ES-I3 (cell line): ENCODE results near the gene CPED1.
"Not testable (repeated sequence)": the region's sequence is repeated elsewhere in the genome, so short reads cannot be mapped to it uniquely, and the experiment has no call there.

Experiments used
- H3K36me3 ChIP-seq: 2 replicates; pipeline ENCODE4 v1.6.1; 2013; ENCODE audit warnings: mild to moderate bottlenecking, low read length, control low read depth, moderate library complexity; ENCODE audit not compliant: insufficient read depth
- H3K4me1 ChIP-seq: 2 replicates; pipeline ENCODE4 v1.6.1; 2013; ENCODE audit warnings: mild to moderate bottlenecking, control low read depth, low read length; ENCODE audit not compliant: insufficient read depth
- H3K9ac ChIP-seq: 2 replicates; pipeline ENCODE4 v1.6.1; 2013; ENCODE audit warnings: low read depth, mild to moderate bottlenecking, low read length, moderate library complexity
- H3K9me3 ChIP-seq: 2 replicates; pipeline ENCODE4 v1.6.1; 2013; ENCODE audit warnings: mild to moderate bottlenecking, low read length, moderate library complexity; ENCODE audit not compliant: control insufficient read depth, insufficient read depth

Gene CPED1

DNA sequence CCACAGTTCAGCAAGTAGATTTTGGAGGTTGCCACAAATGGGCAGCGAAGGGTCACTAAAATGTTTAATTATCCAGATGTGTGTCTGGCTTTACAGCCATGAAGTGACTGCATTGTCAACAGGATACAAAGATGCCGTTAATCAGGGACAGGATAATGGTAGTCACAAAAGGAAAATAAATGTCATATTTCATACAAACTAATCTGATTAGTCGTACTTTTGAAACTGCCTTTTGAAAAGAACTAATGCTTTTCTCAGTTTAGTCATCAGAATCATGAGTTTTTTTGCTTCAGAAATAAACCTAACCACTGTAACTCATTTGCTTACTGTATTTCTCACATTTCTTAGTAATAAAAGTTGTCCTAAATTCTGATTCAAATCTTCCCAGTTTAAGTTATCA lies 318.1 kb downstream of the CPED1 start:
- Histone ChIP-seq H3K36me3 (no peaks in the 10 kb centered on the region), H3K4me1 (peaks cover 7% of the 10 kb centered on the region; the same call in 1 of the 2 replicates), H3K9ac (no peak overlapping the region)

DNA sequence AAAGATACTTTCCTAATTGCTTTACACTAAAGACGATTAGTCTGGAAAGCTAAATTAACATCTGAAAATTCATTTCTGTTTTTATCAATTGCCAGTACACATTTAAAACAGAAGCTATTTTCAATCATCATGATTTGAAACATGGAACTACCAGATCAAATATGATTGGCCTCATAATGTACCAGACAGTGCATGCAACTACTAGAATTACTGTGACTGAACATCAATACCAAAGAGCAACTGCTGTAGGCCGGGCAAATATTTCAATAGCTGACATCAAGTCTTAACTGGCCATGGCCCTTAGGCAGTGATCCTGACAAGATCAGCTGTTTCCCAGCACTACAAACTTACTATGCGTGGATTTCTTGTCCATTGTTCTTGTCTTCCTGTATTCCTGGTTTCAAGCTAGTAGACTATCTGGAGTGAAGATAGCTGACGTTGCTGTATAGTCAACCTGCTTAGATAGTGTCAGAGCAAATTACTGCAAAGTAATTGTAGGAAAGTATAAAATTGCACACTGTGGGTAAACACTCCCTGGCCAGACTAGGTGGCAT lies 318.6 kb downstream of the CPED1 start:
- H3K9ac ChIP-seq = no peak overlapping the region
- H3K36me3 ChIP-seq = no peaks in the 10 kb centered on the region
- no peaks in the 10 kb centered on the region for H3K9me3 ChIP-seq
- peaks cover 7% of the 10 kb centered on the region; the same call in 1 of the 2 replicates for H3K4me1 ChIP-seq

More for the DNA sequence above, 318.1 kb downstream of the CPED1 start:
- no peaks in the 10 kb centered on the region for H3K9me3 ChIP-seq

DNA sequence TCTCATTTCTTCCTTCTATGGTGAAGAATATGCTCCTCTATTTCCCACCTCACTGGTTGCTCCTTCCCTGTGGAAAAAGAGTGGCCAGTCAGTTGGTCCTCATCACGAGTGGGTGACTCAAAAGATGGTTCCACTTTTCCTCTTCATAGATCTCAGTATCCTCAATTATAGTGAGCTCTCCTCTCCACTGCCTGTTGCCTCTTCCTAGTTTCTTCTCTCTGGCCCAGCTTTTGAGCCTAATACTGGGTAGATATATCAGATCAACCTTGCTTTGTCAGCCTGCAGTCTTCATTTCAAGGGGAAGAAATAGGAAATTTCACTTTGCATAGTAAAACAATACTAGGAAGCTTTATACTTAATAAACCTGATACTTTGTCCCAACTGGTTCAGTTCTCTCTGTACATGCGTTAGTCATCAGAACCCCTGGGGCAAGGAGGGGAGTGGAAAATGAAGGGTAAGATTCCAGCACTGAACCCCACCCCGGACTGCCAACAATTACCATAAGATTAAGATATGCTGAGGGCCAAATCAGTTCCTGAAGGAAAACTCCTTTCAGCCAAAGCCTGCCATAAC lies 324.8 kb downstream of the CPED1 start:
- Histone ChIP-seq H3K9me3 (no peaks in the 10 kb centered on the region), H3K4me1 (no peaks in the 10 kb centered on the region), H3K9ac (no peak overlapping the region), H3K36me3 (no peaks in the 10 kb centered on the region)

GRCh38 chr7:121313793-121314676 lies 325.5 kb downstream of the CPED1 start:
- Histone ChIP-seq H3K9me3 (no peaks in the 10 kb centered on the region), H3K36me3 (no peaks in the 10 kb centered on the region), H3K9ac (no peak overlapping the region), H3K4me1 (no peaks in the 10 kb centered on the region)

- not testable (repeated sequence) for H3K4me1 ChIP-seq, H3K9ac ChIP-seq, H3K36me3 ChIP-seq, H3K9me3 ChIP-seq
Observed at GRCh38 chr7:121315170-121315569, 326.7 kb downstream of the CPED1 start.

- H3K9ac ChIP-seq = no peak overlapping the region
- H3K36me3 ChIP-seq = no peaks in the 10 kb centered on the region
- no peaks in the 10 kb centered on the region for H3K4me1 ChIP-seq
- no peaks in the 10 kb centered on the region for H3K9me3 ChIP-seq
Observed at GRCh38 chr7:121322460-121322859, 333.9 kb downstream of the CPED1 start.

DNA sequence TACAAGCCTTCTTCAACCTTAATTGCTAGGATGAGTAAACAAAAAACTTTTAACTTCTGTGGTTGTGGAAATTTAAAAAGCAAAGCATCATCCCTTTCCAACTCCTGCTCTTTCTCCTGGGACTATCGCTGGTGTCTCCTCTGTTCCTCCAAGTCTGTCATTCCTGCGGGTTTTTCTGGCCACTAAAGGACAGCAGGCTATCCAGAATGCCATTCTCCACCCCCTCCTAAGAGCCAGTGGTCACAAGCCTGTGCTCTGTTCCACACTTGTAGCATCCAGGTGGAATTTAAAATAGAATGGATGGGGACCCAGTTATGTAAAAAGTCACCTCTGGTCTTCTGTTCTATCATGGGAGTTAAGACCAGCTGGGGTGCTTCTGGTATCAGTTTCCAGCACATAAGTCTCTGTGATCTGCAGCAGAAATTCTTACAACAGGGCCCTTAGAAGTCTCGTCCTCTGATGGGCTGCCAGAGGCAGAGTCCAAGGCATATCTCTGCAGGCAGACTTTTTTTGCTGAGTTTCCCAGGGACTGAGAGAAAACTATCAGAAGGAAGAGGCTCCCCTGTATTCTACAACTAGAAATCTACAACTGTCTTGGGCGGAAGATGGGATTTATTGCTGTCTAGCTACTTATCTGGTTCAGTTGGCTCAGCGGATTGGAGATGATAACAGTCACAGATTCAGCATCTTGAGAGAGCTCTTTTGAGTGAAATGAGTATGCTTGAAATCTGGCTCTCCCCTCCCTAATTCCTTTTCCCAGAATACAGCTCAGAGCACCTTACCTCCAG lies 335.2 kb downstream of the CPED1 start:
- no peaks in the 10 kb centered on the region for H3K36me3 ChIP-seq
- no peak overlapping the region for H3K9ac ChIP-seq
- no peaks in the 10 kb centered on the region for H3K9me3 ChIP-seq
- H3K4me1 ChIP-seq = no peaks in the 10 kb centered on the region

DNA sequence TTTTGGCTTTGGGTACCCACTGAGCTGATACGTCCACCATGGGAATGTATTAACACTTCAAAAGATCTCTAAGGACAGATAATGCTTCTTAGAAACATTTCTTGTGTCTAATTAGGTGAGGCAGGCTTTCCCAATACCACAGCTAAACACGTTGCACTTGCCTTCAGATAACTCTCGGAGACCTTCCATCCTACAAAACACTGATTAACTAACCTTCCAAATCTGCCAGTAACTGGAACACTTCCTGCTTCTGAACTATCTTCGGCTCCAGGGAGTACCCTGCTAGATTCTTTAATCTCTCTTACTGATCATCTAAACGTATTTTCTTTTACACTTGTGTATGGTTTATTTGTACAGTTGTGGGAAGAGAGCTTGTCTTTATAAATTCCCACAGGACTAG lies 339.2 kb downstream of the CPED1 start:
- H3K36me3 ChIP-seq = no peaks in the 10 kb centered on the region
- H3K4me1 ChIP-seq = peaks cover 7% of the 10 kb centered on the region; the same call in 1 of the 2 replicates
- H3K9me3 ChIP-seq = no peaks in the 10 kb centered on the region
- H3K9ac ChIP-seq = no peak overlapping the region

GRCh38 chr7:121328508-121329190 lies 340.1 kb downstream of the CPED1 start, which contains the start of gene WNT16:
WNT16 (plus strand) TSS chr7:121329000; CDS start chr7:121329293, 293 bp downstream.
- no peaks in the 10 kb centered on the region for H3K9me3 ChIP-seq
- H3K4me1 ChIP-seq = peaks cover 7% of the 10 kb centered on the region; the same call in 1 of the 2 replicates
- no peaks in the 10 kb centered on the region for H3K36me3 ChIP-seq
- H3K9ac ChIP-seq = peak within 1 kb of the TSS; percentile 70; the same call in 1 of the 2 replicates

DNA sequence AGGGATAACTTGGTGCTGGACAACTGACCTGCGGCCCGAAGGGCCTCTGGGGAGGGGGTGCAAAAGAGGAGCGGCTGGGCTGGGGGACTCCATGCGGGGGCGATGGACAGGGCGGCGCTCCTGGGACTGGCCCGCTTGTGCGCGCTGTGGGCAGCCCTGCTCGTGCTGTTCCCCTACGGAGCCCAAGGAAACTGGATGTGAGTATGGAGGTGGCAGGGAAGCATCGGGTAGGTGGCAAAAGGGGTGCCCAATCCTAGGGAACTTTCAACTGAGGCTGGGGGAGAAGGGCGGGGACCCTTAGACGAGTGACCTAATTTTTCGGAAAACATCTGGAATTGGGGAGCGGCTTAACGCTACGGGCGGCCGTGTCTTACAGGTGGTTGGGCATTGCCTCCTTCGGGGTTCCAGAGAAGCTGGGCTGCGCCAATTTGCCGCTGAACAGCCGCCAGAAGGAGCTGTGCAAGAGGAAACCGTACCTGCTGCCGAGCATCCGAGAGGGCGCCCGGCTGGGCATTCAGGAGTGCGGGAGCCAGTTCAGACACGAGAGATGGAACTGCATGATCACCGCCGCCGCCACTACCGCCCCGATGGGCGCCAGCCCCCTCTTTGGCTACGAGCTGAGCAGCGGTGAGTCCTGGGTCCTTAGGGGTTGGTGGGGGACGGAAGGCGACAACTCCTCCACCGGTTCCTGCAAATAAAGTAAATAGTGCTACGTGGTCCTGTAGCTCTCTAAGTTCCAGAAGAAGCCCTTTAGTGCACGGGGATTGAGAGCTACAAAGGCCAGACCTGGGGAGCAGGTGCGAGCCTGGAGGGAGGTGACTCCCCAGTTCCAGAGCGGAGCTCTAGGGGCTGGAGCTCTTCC lies 340.9 kb downstream of the CPED1 start:
- H3K9me3 ChIP-seq = no peaks in the 10 kb centered on the region
- H3K36me3 ChIP-seq = no peaks in the 10 kb centered on the region
- H3K4me1 ChIP-seq = peaks cover 7% of the 10 kb centered on the region; the same call in 1 of the 2 replicates
- H3K9ac ChIP-seq = peak overlapping the region; percentile 70; the same call in 1 of the 2 replicates

- no peaks in the 10 kb centered on the region for H3K9me3 ChIP-seq
- peak overlapping the region; percentile 70 for H3K9ac ChIP-seq
- no peaks in the 10 kb centered on the region for H3K36me3 ChIP-seq
- peaks cover 7% of the 10 kb centered on the region; the same call in 1 of the 2 replicates for H3K4me1 ChIP-seq
Observed at GRCh38 chr7:121330053-121330833, 341.7 kb downstream of the CPED1 start.

GRCh38 chr7:121331048-121331447 lies 342.5 kb downstream of the CPED1 start:
- Histone ChIP-seq H3K4me1 (peaks cover 7% of the 10 kb centered on the region; the same call in 1 of the 2 replicates), H3K36me3 (no peaks in the 10 kb centered on the region), H3K9me3 (no peaks in the 10 kb centered on the region), H3K9ac (no peak overlapping the region)
